HG03060 (cell line): Measurements from ENCODE around the gene NSF.
"Not testable (repeated sequence)": the region's sequence is repeated elsewhere in the genome, so short reads cannot be mapped to it uniquely, and the experiment has no call there.

Experiments
- ATAC-seq: cut with Tn5 transposase; IDR thresholded peaks from one replicate; pipeline ENCODE4 v1.9.1; 2021; ENCODE audit warnings: low read depth, moderate number of reproducible peaks; ENCODE audit not compliant: unreplicated experiment

The NSF gene

DNA sequence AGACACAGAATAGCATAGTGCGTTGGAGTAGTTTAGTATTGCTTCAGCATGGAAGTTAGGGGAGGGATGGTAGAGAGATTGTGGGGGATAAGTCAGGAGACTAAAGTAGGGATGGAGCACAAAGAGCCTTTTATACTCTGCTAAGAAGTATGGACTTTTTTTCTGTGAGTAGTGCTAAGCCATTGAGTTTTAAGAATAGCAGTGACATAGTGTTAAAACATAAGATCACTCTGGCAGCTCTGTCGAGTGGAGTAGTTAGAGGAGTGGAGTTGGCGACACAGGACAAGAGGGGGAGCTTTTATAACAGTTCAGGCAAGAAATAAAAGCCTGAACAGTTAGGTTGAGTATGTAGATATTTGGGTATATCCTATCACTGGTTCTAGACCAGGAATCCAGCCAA, 106.1 kb downstream of the NSF start:
- ATAC-seq, result not testable (repeated sequence)

DNA sequence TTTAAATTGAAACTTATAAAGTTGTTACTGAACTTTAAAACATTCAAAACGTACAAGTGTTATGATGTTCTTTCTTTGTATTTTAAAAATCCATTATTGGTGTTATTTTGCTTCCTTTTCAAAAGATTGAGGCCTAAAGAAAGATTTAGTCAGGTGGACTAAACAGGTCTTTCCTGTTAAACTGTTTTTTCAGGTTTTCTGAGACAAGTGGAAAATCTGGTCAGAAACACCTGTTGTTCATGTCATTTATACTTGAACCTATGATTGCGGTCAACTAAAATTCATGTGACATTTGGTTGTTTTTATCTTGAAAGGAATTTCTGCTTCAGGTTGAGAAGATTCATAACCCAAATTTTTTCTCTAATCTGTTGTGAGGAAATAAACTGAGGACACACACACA, 108.5 kb downstream of the NSF start:
- not testable (repeated sequence) for ATAC-seq

DNA sequence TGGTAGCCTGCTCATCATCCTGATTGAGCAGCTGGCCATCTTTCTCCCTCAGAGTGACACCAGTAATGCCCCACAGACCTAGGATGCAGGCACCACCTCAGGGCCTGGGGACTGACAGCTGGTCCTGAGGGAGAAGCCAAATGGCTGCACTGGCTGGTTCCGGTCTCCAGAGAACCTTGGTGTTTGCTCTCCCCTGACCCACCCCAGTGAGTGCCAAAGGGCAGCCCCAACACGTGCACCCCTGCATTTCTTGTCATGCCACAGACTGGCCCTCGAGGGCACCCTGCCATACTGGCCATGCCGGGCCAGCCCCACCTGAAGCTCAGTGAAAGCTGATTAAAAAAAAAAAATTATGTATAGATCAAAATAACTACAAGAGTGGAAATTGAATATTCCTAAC, 127.5 kb downstream of the NSF start:
- no peak for ATAC-seq

DNA sequence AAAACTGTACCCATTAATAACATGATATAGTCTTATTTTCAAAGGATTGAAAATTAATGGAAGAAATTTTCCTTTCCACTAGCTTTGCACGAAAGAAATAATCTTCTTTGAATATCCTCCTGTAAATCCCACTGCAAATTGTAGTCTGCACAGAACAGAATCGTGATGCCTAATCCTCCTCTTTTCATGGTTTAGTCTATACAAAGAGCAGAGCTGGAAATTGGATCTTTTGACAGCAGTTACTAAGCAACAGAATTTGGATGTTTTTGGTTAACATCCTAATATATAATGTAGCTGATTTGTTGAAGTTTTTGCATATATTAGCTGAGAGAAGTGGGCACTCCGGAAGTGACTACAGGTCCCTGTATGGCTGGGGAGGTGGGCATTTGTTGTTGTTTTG, 129.4 kb downstream of the NSF start:
- no peak for ATAC-seq

DNA sequence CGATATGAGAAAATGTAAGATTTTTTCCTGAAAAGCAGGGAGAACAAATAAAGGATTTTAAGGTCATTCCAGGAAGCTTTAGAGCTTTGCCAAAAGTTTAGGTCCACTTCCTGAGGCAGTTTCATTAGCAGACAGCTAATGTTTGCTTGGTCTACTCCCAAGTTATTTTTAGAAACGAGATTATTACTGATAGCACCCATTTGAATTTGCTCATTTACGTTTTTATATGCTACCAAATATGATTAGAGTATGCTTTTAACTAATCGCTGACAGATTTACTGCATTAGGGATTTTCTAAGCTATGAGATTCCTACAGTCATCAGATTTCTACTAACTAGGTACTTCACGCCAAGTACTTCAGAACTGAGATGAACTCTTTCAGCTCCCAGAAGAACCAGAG, 129.9 kb downstream of the NSF start:
- ATAC-seq, result no peak

DNA sequence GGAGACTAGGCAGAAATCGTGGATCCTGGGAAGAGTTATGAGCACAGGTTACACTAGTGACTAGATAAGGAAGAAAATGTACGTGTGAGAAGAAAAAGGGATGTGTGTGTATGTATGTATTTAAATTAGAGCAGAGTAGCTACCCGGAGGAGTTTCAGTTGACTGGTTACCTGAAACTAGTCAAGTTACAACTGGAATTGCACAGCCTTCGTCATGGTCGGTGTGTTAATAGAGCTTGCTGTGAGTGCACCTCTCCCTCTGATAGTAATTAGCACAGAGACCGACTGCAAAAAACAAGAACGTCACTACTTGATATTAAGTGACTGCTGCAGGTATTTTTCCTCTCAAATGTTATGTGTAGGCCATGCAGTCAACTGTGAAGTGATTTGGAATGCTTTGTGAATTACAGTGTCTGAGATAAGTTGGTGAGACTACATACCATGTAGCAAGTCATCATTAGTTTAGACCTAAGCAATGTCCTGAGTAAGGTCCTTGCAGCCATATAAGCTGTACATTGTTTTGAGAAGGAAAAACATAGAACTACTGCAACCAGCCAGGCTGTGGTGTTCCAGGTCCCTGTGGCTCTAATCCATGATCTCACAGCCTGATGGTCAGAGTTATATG, 132.3 kb downstream of the NSF start:
- ATAC-seq, result no peak

DNA sequence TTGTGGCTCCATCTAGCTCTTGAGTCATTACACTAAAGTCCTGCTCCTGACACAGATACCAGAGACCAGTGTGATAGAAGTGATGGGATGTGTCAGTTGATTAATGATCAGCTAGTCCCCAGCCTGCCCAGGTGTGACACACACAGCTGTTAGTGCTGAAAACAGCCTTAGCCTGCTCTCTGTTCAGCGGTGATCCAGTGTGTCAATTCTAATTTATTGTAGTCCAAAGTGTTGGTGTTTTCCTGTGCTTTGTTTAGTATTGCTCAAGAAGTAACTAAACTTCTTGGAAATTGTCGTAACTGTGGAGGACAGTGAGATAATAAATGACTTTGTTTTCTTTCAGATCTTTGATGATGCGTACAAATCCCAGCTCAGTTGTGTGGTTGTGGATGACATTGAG, 135.7 kb downstream of the NSF start:
- ATAC-seq, result no peak

DNA sequence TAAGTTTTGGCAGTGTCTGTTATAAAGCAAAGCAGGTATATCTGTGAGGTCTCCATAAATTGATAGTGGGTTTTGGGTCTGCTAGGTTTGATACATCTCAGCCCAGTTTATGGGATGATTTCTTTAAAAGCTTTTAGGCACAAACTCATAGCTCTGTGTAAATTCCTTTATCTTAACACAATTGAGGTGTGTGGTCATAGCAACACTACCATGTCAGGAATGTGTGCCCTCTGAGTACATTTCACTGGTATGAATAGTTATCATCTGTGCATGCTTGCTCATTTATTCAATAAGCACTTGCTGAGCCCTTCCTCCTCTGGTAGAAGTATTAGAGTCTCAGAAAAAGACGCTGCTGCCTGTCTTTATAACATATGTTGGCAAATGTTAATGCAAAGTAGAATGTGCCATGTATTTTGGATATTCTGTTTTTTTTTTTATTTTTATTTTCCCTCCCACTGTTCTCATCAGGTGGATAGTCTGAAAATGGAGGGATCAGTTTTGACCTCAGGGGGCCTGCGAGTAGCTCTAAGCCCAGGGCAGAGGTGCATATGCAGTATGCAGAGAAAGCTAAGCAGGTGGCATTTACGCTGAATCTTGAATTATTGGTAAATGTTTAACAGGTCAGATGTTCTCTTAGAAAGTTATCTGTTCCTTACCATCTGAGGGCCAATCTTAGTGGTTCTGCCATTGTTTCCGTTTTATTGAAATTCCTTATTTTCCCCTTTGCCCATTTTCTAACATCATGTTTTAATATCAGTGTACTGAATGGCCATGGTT, 137.3 kb downstream of the NSF start:
- ATAC-seq, result no peak

DNA sequence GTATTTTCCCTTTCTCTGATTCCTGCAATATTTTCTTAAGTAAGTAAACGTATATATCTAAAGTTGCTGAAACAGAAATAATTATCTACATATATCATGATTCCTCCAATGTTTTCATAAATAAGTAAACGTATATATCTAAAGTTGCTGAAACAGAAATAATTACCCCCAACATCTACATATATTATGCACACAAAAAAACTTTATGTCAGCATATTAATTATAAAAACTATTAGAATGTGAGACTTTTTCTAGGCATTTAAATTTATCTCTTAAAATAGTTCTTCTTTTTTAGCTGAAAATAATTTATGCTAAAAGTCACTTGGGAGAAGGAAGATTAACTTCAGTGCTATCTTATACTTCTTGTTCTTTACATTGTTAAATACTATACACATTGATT, 139.6 kb downstream of the NSF start:
- no peak for ATAC-seq

DNA sequence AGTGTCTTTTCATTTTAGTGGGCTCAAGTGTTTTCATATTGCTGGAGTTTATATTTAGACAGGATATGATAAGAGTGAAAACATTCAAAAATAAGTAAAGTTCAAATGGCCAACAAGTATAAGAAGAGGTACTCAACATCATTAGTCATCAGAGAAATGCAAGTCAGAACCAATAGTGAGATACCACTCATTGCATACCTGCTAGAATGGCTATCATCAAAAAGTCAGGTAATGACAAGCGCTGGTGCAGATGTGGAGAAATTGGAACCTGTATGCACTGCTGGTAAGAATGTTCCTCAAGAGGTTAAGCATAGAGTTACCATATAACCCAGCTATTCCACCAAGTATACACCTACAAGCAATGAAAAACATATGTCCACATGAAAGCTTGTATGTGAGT, 140.2 kb downstream of the NSF start:
- no peak for ATAC-seq

DNA sequence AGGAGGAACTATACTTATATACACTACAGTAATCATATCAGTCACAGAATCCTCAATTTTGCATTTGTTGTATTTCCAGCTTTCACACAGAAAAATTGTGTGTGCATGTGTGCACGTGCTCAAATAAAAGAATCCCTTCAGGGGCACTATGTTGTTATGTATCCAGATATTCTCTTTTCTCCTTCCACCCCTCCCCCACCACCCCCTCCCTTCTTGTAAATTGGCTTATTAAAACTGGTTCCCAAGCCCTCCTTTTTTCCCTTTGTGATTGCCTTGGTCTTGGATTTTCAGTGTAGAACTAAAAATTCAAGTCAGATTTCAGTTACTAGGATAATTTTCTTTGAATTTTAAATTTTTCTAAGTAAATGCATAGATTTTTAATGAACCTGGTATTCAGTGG, 141.7 kb downstream of the NSF start:
- no peak for ATAC-seq

DNA sequence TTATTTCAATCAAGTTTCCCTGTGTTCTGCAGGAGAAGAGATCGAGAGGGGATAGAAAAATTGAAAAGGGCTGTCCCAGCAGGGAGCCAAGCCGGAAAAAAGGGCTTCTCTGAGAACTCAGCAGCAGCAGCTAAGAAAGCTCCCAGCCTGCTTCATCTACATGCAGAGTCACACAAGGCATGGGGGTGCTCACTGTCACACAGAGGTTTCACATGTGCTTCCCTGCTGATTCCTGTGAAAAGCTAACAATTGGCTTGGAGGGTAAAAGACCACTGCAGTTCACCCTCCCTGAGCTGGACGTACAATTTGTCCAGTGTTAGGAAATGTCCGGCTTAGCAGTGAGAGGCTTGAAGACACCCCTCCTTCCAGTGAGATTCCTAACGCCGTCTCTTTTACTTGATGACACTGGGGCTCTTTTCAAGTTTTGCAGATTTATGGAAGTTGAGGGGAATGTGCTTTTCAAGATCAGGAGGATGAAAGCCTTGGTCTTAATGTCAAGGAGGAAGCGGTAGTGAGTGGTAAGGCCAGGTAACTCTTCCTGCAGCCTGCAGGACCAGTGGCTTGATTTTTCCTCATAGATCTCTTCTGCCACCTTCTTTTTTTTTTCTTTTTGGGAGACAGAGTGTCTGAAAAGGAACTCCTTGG, 142.4 kb downstream of the NSF start:
- no peak for ATAC-seq

DNA sequence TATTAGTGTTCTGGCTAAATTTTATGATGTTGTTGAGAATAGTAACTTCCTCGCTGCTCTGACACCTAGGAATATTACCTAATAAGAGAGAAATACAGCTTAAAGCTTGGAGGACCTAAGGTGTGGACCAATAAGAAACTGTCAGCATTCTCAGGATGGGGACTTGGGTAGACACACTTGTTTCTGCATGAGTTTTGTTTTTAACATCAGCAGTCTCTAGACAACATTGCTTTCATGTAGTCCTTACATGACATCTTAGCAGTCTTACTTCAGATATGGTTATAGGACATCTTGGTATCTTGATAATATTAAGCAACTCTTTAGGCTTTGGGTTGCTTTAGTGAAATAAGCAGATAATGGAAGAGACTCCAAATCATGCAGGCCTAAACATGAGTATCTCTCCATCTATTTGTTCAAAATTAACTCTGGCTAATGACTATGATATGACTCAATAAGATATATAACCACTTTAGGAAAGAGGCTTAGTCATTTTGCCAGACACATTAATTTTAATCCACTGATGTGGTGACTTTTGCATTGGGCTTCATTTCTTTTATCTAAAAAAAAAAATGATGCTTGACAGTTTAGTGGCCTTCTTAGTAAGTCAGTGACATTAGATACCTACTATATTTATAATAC, 143.5 kb downstream of the NSF start:
- no peak for ATAC-seq

DNA sequence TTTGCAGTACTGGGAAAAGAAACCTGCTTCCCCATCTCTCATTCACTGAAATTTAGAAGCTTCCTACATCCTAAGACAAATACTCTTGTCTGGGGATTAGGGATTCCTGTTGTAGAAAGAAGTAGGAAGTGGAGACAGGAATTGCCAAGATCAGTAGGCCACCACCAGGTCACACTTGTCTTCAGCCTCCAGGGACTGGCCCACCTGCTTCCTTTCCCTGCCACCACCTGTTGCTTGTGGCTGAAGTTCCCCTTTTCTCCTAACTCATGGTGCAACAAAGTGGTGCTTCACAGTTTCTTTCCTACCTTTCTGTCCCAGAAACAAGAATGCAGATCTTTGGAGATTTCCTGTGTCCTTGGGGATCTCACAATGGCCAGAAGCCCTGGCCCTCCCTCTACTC, 145.6 kb downstream of the NSF start:
- ATAC-seq, result no peak

DNA sequence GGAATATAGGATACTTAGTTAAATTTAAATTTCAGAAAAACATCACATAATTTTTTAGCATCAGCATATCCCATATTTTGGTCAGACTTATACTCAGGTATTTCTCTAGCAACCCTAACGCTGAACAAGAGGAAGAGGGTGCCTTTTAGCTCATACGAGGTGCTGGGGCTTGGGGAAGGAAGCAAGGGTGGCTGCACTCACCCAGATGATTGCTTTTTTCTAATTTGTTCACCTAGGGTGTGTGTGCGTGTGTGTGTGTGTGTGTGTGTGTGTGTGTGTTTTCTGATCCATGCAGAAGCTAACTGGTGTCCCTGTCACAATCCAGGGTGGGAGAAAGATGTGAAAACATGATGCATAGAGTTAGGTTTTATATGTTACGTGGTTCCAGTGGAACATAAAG, 146.9 kb downstream of the NSF start:
- no peak for ATAC-seq

DNA sequence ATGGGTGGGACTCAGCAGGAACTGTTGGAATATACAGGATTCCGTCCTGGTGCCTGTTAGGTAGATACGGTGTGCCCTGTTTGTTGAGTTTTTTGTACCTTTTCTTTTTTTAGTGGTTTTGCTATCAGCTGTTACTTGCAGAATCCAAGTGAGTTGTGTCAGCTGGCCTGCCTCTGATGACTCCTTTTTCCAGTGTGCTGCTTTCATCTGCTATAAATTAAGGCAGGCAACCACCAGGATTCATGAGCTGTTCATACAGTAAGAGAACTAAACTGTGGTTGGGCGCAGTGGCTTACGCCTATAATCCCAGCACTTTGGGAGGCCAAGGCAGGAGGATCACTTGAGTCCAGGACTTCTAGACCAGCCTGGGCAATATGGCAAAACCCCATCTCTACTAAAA, 148.1 kb downstream of the NSF start:
- no peak for ATAC-seq

DNA sequence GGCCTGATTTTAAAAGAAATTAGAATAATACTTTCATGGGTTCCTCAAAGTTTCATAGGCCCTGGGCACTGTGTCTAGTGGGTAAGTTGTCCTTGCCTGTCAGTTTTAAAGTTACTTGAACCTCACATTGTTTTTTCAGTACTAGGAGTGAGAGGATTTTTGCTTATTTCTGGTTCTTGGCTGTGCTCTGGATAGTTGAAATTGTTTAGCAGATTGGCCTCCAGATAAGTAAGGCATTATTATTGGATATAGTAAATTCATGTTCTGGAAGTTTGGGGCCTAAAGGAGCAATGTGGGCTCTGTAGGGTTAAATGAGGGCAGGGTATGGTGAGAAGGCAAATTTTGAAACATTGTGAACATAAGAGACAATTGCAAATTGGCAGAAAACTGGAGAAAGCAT, 149.5 kb downstream of the NSF start:
- no peak for ATAC-seq

DNA sequence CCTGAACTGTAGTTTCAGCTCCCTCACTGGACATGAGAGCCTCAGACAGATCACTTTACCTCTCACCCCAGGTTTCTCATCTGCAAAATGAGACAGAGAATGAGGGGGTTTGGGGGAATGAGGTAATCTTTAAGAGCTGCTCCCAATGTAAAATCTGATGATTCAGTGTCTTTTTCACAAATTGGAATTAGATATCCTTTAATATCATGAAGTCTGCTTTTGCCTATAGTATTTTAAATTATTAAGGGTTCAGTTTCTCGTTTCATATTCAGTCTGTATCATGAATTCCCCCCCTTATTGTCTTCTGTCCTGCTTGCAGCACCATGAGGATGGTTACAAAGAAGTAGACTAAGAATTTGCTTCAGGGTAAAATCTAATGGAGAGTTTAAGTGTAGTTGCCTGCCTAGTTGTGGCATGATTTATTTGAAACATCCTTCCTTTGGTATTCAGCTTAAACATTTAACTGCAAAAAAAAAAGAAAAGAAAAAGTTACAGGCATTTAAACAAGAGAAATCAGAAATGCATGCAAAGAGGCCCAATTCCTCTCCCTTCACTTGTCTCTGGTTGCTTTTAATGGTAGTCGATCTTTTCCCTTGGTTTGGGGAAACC, 150.8 kb downstream of the NSF start:
- ATAC-seq, result no peak

DNA sequence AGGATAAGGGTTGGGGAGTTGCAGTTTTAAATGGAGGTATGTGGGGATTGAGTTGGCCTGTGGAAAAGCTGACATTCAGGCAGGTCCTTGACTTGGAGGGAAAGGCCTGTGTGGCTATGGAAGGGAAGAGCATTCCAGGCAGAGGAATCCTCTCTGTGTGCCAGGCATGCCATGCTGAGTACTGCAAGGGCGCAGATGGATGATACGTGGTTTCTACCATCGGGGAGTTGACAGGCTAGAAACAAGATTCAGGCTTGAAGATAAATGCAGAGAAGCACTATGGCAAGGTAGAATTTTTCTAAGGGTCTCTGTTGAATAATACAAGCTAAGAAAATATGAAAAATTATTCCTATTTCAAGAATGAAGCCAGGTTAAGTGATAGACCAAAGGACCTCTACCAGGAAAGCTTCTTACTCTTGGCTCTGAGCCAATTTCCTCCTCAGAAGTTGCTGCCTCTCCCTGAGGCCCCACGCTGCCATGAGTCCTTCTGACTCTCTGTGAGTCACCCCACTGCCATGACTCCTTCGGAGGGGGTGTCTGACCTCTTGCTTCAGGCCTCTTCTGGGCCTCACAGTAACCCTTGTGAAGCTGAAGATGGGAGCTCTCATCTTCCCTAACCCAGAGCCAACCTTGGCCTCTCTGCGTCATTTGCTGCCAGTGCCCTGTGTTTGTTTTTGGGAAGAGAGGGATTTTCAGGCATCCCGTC, 152.2 kb downstream of the NSF start:
- no peak for ATAC-seq

DNA sequence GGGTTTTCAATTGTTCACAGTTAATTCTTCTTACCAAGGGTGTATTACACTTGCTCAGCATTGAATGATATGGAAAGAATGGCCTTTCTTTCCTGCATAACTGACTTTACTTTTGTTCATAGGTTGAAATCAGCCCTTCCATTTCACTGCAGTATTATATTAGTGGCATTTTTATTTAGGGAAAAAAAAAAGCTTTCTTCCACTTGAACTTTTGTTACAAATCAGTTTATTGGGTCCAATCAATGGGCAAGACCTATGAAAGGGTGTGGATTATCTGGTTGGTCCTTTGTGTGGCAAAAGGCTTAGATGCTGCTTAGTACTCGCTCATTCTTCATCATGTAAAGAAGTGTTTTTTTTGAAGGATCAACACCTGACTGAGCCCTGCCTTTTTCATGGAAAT, 154.0 kb downstream of the NSF start:
- ATAC-seq, result no peak

DNA sequence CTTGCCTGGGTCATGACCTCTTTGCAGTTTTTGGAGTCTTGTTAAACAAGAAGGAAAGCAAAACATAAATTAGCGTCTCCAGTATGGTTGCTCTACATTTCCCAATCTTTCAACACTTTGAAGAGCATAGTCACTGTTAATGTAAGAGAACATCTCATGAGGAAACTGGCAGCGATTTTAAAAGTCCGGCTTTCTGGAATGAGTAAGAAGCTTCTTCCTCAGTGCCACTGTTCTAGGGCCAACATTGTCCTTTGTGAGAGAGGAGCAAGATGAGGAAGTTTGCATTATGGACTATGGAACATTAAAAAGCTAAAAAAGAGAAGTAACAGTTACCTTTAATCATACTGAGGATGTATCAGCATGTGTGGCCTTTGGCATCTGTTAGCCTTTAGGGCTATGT, 154.9 kb downstream of the NSF start:
- ATAC-seq, result no peak
